Neural crest cell (in vitro differentiated cells): Measurements from ENCODE around the gene PRELID1. TPM values are rescaled to one million over a fixed set of nuclear protein-coding genes. Genes with fewer than 3 reads are reported as not detected.
"Not testable (repeated sequence)": the region's sequence is repeated elsewhere in the genome, so short reads cannot be mapped to it uniquely, and the experiment has no call there.

Source experiments
- DNase-seq: peaks from one replicate; pipeline ENCODE4 v3.0.0; 2021; ENCODE audit warnings: low read depth, mixed read lengths, low spot score
- H3K27ac Mint-ChIP-seq: one replicate; pipeline ENCODE4 v1.8.0; 2021; ENCODE audit warnings: mild to moderate bottlenecking, mixed read lengths; ENCODE audit not compliant: unreplicated experiment
- H3K27me3 Mint-ChIP-seq: 2 replicates; pipeline ENCODE4 v1.8.0; 2021; ENCODE audit warnings: low read depth, mild to moderate bottlenecking, mixed read lengths
- H3K36me3 Mint-ChIP-seq: 2 replicates; pipeline ENCODE4 v1.8.0; 2021; ENCODE audit warnings: low read depth, mild to moderate bottlenecking, mixed read lengths
- H3K4me1 Mint-ChIP-seq: 2 replicates; pipeline ENCODE4 v1.8.0; 2021; ENCODE audit warnings: mixed read lengths
- H3K4me3 Mint-ChIP-seq: one replicate; pipeline ENCODE4 v1.8.0; 2021; ENCODE audit warnings: mild to moderate bottlenecking, mixed read lengths
- H3K9me3 Mint-ChIP-seq: 2 replicates; pipeline ENCODE4 v1.8.0; 2021; ENCODE audit warnings: mixed read lengths
- CTCF ChIP-seq: fragments of 200-600 bp; sonication (generic); conservative IDR thresholded peaks from 2 replicates; pipeline ENCODE4 v1.5.0; 2021; ENCODE audit warnings: antibody characterized with exemption, mild to moderate bottlenecking
- total RNA-seq: library from RNA; stranded (reverse); gene quantifications from 2 replicates; pipeline ENCODE4 v1.2.1, GENCODE V29; 2021

Gene PRELID1
- total RNA-seq, 1 donor from 2014 or later, result 169 TPM

DNA sequence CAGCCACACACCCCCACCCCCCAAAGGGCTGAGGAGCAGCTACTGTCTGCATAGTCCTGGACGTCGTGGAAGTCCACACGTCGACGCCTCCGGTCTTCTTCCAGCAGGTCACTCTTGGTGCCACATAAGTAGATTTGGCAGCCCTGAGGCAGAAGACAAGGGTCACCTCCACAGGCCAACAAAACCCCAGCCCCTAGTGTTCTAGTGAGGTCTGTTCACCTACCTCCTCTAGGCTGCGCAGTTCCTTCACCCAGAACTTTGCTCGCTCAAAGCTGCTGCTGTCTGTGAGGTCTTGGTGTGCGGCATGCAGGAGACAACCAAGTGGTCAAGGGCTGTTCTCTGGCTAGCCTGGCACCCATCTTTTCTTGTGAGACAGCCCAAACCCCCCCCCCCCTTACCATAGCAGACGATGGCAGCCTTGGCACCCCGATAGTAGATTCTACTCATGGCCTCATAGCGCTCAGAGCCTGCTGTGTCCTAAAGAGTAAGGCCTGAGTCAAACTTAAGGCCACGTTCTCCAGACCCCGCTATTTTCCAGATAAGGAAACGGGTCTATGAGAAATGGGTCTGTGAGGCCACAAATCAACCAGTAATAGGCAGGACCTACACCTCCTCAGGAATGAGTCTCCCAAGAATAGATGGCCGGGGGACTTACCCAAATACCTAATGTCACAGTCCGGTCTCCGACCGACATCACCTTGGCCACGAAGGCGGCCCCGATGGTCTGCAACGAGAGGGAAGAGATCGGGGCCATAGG is 1.1 kb upstream of the PRELID1 start:
- Mint-ChIP-seq H3K36me3 (peaks cover 8% of the 10 kb centered on the region), H3K27ac (peak overlapping the region; percentile 75)
- TF ChIP-seq CTCF, result peak; percentile 35

GRCh38 chr5:177303925-177304391 is 359 bp downstream of the PRELID1 start:
- Mint-ChIP-seq H3K36me3 (peaks cover 8% of the 10 kb centered on the region), H3K9me3 (no peaks in the 10 kb centered on the region), H3K27ac (peak overlapping the region; percentile 97), H3K27me3 (peaks cover 10% of the 10 kb centered on the region), H3K4me3 (peak overlapping the region; percentile 95), H3K4me1 (peaks cover 50% of the 10 kb centered on the region)
- no peak for DNase-seq
- no peak for TF ChIP-seq CTCF

More for the DNA sequence above, 1.1 kb upstream of the PRELID1 start:
- peaks cover 47% of the 10 kb centered on the region for H3K4me1 Mint-ChIP-seq
- H3K27me3 Mint-ChIP-seq, result peaks cover 10% of the 10 kb centered on the region
- H3K9me3 Mint-ChIP-seq, result no peaks in the 10 kb centered on the region
- peak overlapping the region; percentile 95 for H3K4me3 Mint-ChIP-seq
- no peak for DNase-seq

DNA sequence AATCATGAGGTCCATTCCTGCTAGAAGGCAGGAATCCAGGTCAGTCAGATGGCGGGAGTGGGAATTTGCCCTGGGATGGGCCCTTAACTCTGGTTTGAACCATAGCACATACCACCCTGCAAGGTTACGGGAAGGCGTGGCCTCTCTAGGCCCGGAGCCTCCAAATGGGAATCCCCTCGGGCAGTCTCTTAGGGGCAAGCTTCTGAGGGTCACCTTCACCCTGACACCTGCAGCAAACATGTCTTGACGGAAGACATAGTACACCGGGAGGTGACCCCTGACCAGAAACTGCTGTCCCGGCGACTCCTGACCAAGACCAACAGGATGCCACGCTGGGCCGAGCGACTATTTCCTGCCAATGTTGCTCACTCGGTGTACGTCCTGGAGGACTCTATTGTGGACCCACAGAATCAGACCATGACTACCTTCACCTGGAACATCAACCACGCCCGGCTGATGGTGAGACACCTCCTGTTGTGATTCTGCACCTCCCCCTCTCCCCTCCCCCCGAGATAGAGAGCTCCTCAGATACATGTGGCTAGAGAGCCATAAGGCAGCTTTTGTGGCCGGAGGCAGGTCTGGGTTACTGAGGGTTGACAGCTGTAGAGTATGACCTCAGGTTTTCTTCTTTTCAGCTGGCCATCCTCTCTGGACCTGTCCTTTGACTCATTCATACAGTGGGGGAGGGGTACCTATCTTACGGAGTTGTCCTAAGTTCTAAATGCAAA is 957 bp downstream of the PRELID1 start:
- no peak for TF ChIP-seq CTCF
- peaks cover 10% of the 10 kb centered on the region for H3K27me3 Mint-ChIP-seq
- H3K27ac Mint-ChIP-seq, result peak overlapping the region; percentile 97
- no peaks in the 10 kb centered on the region for H3K9me3 Mint-ChIP-seq
- peaks cover 53% of the 10 kb centered on the region for H3K4me1 Mint-ChIP-seq
- DNase-seq, result no peak
- H3K36me3 Mint-ChIP-seq, result peaks cover 8% of the 10 kb centered on the region
- H3K4me3 Mint-ChIP-seq, result peak overlapping the region; percentile 95

- not testable (repeated sequence) for H3K27ac Mint-ChIP-seq, DNase-seq, H3K9me3 Mint-ChIP-seq
- Mint-ChIP-seq H3K36me3 (peaks cover 12% of the 10 kb centered on the region), H3K4me1 (peaks cover 54% of the 10 kb centered on the region), H3K27me3 (peaks cover 12% of the 10 kb centered on the region), H3K4me3 (peak overlapping the region; percentile 95)
Measured at GRCh38 chr5:177306103-177306640, 2.6 kb downstream of the PRELID1 start.

- DNase-seq, result no peak
- Mint-ChIP-seq H3K27ac (peak overlapping the region; percentile 27), H3K27me3 (peaks cover 12% of the 10 kb centered on the region), H3K4me1 (peaks cover 54% of the 10 kb centered on the region), H3K36me3 (peaks cover 12% of the 10 kb centered on the region), H3K4me3 (peak overlapping the region; percentile 95), H3K9me3 (no peaks in the 10 kb centered on the region)
- no peak for TF ChIP-seq CTCF
Measured at GRCh38 chr5:177306674-177307543, 3.3 kb downstream of the PRELID1 start.
